Articular chondrocyte of knee joint (primary cell): Measurements from ENCODE around the gene ZNF143. TPM values are rescaled to one million over a fixed set of nuclear protein-coding genes. Genes with fewer than 3 reads are reported as not detected.

Source experiments
- small RNA-seq: library from RNA; depleted of rRNA; stranded (forward); fragments of <200 nt; gene quantifications from one replicate; pipeline ENCODE3, GENCODE V24; 2012
- total RNA-seq: library from RNA; depleted of rRNA; stranded (reverse); fragments of >200 nt; gene quantifications from 2 replicates; pipeline ENCODE4 v1.2.3, GENCODE V29; 2012

Gene ZNF143
- total RNA-seq: 16.9 and 21.4 TPM in 2 replicates

DNA sequence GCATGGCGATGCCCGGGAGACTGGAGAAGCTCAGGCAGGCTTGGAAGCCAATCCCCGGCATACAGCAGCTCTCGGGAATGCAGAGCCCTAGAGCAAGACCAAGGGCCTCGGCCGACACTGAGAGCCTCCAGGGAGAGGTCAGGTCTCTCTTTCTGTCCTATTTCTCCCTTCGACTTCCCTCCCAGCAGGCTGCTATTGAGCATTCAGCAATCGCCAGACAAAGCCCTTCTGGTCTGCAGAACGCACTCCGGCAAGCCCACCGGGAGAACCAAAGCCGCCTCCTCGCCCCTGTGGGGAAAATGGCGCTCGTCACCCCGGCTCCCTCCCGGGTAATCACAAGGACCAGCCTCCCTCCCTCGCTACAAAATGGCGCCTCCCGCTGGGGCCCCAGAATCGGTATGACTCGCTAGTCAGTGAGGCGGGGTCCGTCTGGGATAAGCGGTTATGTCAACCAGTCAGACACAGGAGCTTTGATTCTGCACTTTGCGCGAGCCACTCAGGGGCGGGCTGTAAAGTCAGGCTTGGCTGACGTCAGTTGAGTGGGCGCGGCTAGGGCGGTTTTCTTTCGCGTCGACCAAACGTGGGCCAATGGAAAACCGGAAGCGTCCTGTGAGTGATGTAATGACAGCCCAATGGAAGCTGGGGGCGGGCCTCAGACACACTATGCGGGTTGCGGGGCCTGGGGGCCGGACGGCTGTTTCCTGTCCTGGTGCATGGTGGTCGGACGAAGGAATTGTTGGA, at the start of gene ZNF143:
TSS of gene ZNF143 (plus strand) at position 691 of the 741 bp plus-strand sequence. CDS start 10,297 bp downstream, outside the sequence.

DNA sequence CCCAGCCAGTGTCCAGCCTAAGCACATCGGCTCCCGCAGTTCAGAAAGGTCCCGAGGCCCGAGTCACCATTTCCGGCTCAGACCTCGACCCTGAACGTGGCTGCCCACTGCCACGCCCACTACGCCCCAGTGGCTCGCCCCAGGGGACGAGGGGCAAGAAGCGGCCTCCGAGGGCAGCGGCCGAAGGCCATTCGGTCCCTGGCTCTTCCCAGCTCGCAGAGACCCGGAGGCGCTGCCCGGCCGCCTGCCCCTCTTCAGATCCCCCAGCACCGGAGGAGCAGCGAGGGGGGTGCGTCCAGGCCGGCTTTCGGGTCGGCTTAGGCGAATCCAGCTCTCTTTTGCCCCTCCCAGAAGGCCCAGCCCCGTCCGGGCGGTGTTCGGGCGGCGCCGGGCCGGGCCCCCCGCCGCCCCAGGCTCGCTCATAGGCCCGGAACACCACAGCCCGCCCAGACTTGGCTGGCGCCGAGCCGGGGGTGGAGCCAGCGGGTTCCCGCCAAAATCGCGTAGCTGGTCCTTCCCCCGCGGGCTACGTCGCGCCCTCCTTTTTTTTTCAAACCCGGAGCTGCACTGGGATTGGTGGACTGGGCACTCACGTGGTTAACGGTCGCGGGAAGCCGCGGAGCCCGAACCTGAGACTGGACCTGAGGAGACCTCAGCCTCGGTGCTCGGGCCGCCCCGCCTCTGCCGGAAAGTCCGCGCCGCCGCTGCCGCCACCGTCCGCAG, 112.4 kb downstream of the ZNF143 start, which contains the start of gene WEE1:
TSS of gene WEE1 (plus strand) at position 619 of the 723 bp plus-strand sequence. CDS start 264 bp downstream, outside the sequence.

Small RNA genes lying within 50 kb of the gene (small RNA-seq; reads per million reads assigned to genes)
- gene RF01210 (not detected), gene SNORA23 (403 reads per million, percentile 99 among the genes with 10 or more reads in this experiment)

Other genes with a start within 250 kb of the ZNF143 start
- 133 and 162 TPM in 2 replicates for gene DENND5A, start 195.7 kb upstream of the ZNF143 start, total RNA-seq
- gene TMEM41B, start 146.4 kb upstream of the ZNF143 start, total RNA-seq: 48.6 and 58.0 TPM in 2 replicates
- 140 and 150 TPM in 2 replicates for gene IPO7, start 76.4 kb upstream of the ZNF143 start, total RNA-seq
- 35.7 and 74.5 TPM in 2 replicates for gene WEE1, start 112.7 kb downstream of the ZNF143 start, total RNA-seq
- 74.1 and 86.6 TPM in 2 replicates for gene SWAP70, start 203.1 kb downstream of the ZNF143 start, total RNA-seq